ENCODE data around the gene C1S. TPM values are rescaled to one million over a fixed set of nuclear protein-coding genes. Genes with fewer than 3 reads are reported as not detected.
A peak's percentile ranks its signal among the peaks of the same experiment; 100 is the strongest.

Gene C1S
- total RNA-seq, 2 experiments from 2014 or later: 3.8 to 4.6 TPM

DNA sequence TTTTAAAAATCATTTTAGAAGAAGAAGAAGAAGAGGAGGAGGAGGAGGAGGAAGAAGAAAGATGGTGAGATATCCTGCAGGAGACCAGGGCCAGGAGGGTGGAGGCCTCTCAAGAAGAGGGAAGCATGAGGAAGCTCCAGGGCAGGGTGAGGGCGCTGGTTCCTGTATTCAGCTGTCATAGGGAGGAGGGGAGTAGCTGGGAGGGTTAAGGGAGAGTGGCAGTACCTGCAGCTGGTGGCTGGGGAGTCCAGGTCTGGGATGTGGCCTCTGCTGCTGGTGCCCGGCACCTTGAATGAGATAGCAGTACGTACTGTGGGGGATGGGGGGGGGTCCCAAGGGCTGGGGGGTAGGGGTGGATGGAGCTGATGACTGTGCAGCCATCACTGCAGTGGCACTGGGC is 58.4 kb downstream of the C1S start:
- no peaks in the 10 kb centered on the region for H3K27me3 ChIP-seq (ENCODE audit: control insufficient read depth in 1 of 2, insufficient read depth in 2 of 2, low read length in 2 of 2)
- Mint-ChIP-seq H3K36me3 (ENCODE audit: low read depth) (peaks cover 30% of the 10 kb centered on the region), H3K9me3 (no peaks in the 10 kb centered on the region), H3K4me3 (no peak overlapping the region), H3K27ac (no peak overlapping the region), H3K4me1 (ENCODE audit: low read depth) (no peaks in the 10 kb centered on the region), H3K27me3 (no peaks in the 10 kb centered on the region)
- ChIA-PET CTCF (no interaction called here), POLR2A (interaction anchor here (1.0 kb wide), 1 partner anchor 11 kb away, joined by 3 read pairs; no protein-coding TSS in a partner anchor)
- TF ChIP-seq, protein P1, sequence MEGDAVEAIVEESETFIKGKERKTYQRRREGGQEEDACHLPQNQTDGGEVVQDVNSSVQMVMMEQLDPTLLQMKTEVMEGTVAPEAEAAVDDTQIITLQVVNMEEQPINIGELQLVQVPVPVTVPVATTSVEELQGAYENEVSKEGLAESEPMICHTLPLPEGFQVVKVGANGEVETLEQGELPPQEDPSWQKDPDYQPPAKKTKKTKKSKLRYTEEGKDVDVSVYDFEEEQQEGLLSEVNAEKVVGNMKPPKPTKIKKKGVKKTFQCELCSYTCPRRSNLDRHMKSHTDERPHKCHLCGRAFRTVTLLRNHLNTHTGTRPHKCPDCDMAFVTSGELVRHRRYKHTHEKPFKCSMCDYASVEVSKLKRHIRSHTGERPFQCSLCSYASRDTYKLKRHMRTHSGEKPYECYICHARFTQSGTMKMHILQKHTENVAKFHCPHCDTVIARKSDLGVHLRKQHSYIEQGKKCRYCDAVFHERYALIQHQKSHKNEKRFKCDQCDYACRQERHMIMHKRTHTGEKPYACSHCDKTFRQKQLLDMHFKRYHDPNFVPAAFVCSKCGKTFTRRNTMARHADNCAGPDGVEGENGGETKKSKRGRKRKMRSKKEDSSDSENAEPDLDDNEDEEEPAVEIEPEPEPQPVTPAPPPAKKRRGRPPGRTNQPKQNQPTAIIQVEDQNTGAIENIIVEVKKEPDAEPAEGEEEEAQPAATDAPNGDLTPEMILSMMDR (IDR thresholded peaks at IDR 0.05): no peak
- H3K36me3 ChIP-seq (ENCODE audit: insufficient read depth, low read length): peaks cover 15% of the 10 kb centered on the region
- DNase-seq (peak in 1 of 14 experiments; percentile 14), ATAC-seq (ENCODE audit: poor library complexity) (no peak)
- H3K4me3 ChIP-seq (ENCODE audit: low read length): no peak overlapping the region
- H3K9me3 ChIP-seq (ENCODE audit: control insufficient read depth in 1 of 2, insufficient read depth in 1 of 2, low read length in 2 of 2): no peaks in the 10 kb centered on the region
- H3K4me1 ChIP-seq (ENCODE audit: insufficient read depth, low read length): no peaks in the 10 kb centered on the region
- intact Hi-C loops (cut with DNase I, micrococcal nuclease): no loop called here
- H3K27ac ChIP-seq (ENCODE audit: low read depth in 1 of 2, low read length in 2 of 2): no peak overlapping the region

DNA sequence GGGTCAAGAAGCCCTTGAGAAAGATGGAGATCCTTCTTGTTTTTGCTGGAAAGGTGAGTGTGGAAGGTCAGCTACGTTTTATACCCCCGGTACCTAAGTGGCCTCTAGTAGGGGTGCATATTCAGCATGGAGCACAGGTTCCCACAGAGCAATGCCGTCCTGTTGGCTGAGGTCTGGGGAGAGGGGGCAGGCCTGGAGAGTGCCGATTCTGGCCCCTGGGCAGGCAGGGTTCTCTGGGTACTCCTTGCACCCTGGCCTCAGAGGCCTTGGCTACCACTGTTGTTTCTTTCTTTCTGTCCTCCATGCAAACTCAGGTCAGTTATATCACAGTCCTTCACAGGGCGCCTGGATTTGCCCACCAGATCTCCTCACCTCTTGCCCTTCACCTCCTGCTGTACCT is 59.6 kb downstream of the C1S start:
- TF ChIP-seq, protein P1 (IDR thresholded peaks at IDR 0.05): no peak
- CTCF ChIA-PET: no interaction called here
- POLR2A ChIA-PET: no interaction called here
- no peak overlapping the region for H3K27ac Mint-ChIP-seq
- H3K4me1 ChIP-seq (ENCODE audit: insufficient read depth, low read length): no peaks in the 10 kb centered on the region
- H3K27me3 Mint-ChIP-seq: no peaks in the 10 kb centered on the region
- H3K9me3 Mint-ChIP-seq: no peaks in the 10 kb centered on the region
- peaks cover 11% of the 10 kb centered on the region for H3K36me3 ChIP-seq (ENCODE audit: insufficient read depth, low read length)
- no peak overlapping the region for H3K4me3 ChIP-seq (ENCODE audit: low read length)
- intact Hi-C loops (cut with DNase I, micrococcal nuclease): no loop called here
- H3K9me3 ChIP-seq (ENCODE audit: control insufficient read depth in 1 of 2, insufficient read depth in 1 of 2, low read length in 2 of 2): no peaks in the 10 kb centered on the region
- no peaks in the 10 kb centered on the region for H3K27me3 ChIP-seq (ENCODE audit: control insufficient read depth in 1 of 2, insufficient read depth in 2 of 2, low read length in 2 of 2)
- peaks cover 20% of the 10 kb centered on the region for H3K36me3 Mint-ChIP-seq (ENCODE audit: low read depth)
- no peak overlapping the region for H3K27ac ChIP-seq (ENCODE audit: low read depth in 1 of 2, low read length in 2 of 2)
- DNase-seq (no peak), ATAC-seq (ENCODE audit: poor library complexity) (no peak)
- no peaks in the 10 kb centered on the region for H3K4me1 Mint-ChIP-seq (ENCODE audit: low read depth)
- no peak overlapping the region for H3K4me3 Mint-ChIP-seq

Other genes with a start within 250 kb of the C1S start
- not detected for gene GPR162, start 238.9 kb upstream of the C1S start, total RNA-seq
- gene P3H3, start 232.3 kb upstream of the C1S start, total RNA-seq: 1 to 10 TPM; 2.5 to 4.1 TPM
- under 1 TPM; 0.75 to 0.85 TPM for gene GNB3, start 219.8 kb upstream of the C1S start, total RNA-seq
- under 1 TPM; 0.80 to 0.89 TPM for gene CDCA3, start 209.4 kb upstream of the C1S start, total RNA-seq
- 10 to 100 TPM; 31.8 to 33.4 TPM for gene USP5, start 208.6 kb upstream of the C1S start, total RNA-seq
- gene TPI1, start 193.2 kb upstream of the C1S start, total RNA-seq: 10 to 100 TPM; 46.8 to 48.7 TPM
- 1 to 10 TPM; 3.2 to 3.3 TPM for gene SPSB2, start 187.4 kb upstream of the C1S start, total RNA-seq
- gene LRRC23, start 155.9 kb upstream of the C1S start, total RNA-seq: 1 to 10 TPM; 3.2 to 4.7 TPM
- 100 to 1,000 TPM in 1 of 2 experiments, 10 to 100 TPM in 1; 85.6 to 103 TPM for gene ENO2, start 146.1 kb upstream of the C1S start, total RNA-seq
- 10 to 100 TPM; 28.7 to 29.6 TPM for gene ATN1, start 132.8 kb upstream of the C1S start, total RNA-seq
- not detected for gene RNU7-1, start 116.9 kb upstream of the C1S start, total RNA-seq
- 100 to 1,000 TPM; 305 to 311 TPM for gene C12orf57, start 116.7 kb upstream of the C1S start, total RNA-seq
- gene PTPN6, start 109.4 kb upstream of the C1S start, total RNA-seq: 10 to 100 TPM; 79.0 to 83.5 TPM
- 100 to 1,000 TPM; 138 to 147 TPM for gene PHB2, start 90.1 kb upstream of the C1S start, total RNA-seq
- gene EMG1, start 89.8 kb upstream of the C1S start, total RNA-seq: 10 to 100 TPM; 33.9 to 34.8 TPM
- 10 to 100 TPM; 11.8 to 14.8 TPM for gene LPCAT3, start 42.2 kb upstream of the C1S start, total RNA-seq
- gene C1R, start 31.7 kb downstream of the C1S start, total RNA-seq: 1 to 10 TPM; 3.1 to 4.0 TPM
- 10 to 100 TPM; 12.2 to 14.1 TPM for gene C1RL, start 48.5 kb downstream of the C1S start, total RNA-seq
- gene RBP5, start 68.2 kb downstream of the C1S start, total RNA-seq: not detected
- 10 to 100 TPM; 29.1 to 33.9 TPM for gene CLSTN3, start 69.7 kb downstream of the C1S start, total RNA-seq
- gene PEX5, start 129.0 kb downstream of the C1S start, total RNA-seq: 10 to 100 TPM; 22.9 TPM
- not detected for gene ACSM4, start 243.4 kb downstream of the C1S start, total RNA-seq

All from CD4-positive, alpha-beta T cell (primary cell).